ENCODE data around the gene C12orf54. TPM values are rescaled to one million over a fixed set of nuclear protein-coding genes. Genes with fewer than 3 reads are reported as not detected.

The C12orf54 gene
- total RNA-seq: not detected in 2 replicates

DNA sequence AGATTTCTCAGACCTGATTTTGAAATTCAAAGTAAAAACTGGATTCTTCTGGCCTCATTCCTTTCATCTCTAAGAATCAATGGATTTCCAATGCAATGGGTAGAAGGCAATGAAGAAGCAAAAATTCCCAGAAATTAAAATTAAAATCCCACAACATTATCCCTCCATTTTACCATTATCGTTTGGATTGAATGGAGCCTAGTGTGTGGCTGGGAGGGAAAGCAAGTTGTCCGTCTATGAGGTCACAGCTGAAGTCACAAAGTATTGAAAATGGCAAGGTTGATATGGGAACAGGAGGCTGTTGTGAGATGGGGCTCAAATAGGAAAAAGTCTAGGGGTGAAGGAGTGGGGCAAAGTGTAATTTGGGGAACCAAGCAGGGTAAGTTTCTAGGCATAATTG is at the start of gene C12orf54:
C12orf54 (plus strand) TSS at position 301 of the 400 bp plus-strand sequence. CDS start 799 bp downstream, outside the sequence.

DNA sequence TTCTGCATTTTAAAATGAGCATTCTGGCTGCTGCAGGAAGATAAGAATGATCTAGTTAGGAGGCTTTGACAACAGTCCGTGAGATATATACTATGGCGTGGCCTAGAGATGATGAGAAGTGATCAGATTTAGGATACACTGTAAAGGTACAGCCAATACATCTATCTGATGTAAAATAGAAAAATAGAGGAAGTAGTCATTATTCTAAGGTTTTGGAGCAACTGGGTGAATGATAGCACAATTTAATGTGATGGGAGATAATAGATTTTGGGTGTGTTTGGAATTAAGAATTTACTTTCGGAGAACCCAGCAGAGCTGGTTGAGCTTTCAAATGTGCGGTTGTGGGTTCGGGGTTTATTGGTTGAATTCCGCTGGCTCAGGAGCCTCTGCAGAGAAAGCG is 10.0 kb upstream of the C12orf54 start, which contains the start of gene ANP32D:
ANP32D (plus strand) TSS at position 301 of the 400 bp plus-strand sequence. CDS start 106 bp downstream, outside the sequence.

DNA sequence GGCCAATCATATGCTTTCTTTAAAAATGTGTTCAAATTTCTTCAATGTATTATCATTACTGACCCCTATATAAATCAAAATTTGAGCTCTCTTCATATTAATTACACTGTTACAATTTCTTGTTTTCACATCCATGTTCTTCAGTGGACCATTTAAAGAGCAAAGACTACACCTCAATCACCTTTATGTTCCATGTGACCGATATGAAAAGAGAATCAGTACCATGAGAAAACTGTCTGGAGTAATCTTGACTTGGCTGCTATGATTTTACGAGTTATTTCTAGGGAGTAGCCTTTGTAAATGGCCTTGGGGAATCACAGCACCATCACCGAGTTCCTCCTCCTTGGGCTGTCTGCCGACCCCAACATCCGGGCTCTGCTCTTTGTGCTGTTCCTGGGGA is 43.0 kb downstream of the C12orf54 start, which contains the start of gene OR8S1:
OR8S1 (plus strand) TSS at position 301 of the 400 bp plus-strand sequence; CDS start at position 301, 0 bp downstream.

Other genes with a start within 250 kb of the C12orf54 start
- gene ZNF641, start 131.6 kb upstream of the C12orf54 start, total RNA-seq: 4.8 and 5.8 TPM in 2 replicates
- gene ANP32D, start 9.9 kb upstream of the C12orf54 start, total RNA-seq: not detected in 2 replicates
- not detected in 2 replicates for gene OR8S1, start 43.1 kb downstream of the C12orf54 start, total RNA-seq
- gene LALBA, start 87.5 kb downstream of the C12orf54 start, total RNA-seq: not detected in 2 replicates
- 31.8 and 44.7 TPM in 2 replicates for gene KANSL2, start 199.7 kb downstream of the C12orf54 start, total RNA-seq
- gene CCNT1, start 234.2 kb downstream of the C12orf54 start, total RNA-seq: 13.4 and 16.1 TPM in 2 replicates